Transverse colon (tissue), 4 donors: Measurements from ENCODE around the gene CHKA. TPM values are rescaled to one million over a fixed set of nuclear protein-coding genes. Genes with fewer than 3 reads are reported as not detected.

Experiments used
- DNase-seq: peaks from one replicate; pipeline ENCODE4 v3.0.0-alpha.2; 2019
- H3K27ac ChIP-seq, 4 donors: fragments of 200-600 bp; sonication (generic); 2 replicates each; pipeline ENCODE4 v1.5.1; 2016 to 2018; ENCODE audit warnings: inconsistent platforms in 4 of 4
- H3K27me3 ChIP-seq: fragments of 200-600 bp; sonication (generic); 2 replicates; pipeline ENCODE4 v1.5.1; 2017; ENCODE audit warnings: inconsistent platforms
- H3K36me3 ChIP-seq, 4 donors: fragments of 200-600 bp; sonication (generic); 2 replicates each; pipeline ENCODE4 v1.5.1; 2017 to 2019; ENCODE audit warnings: inconsistent platforms in 4 of 4
- H3K4me1 ChIP-seq, 4 donors: fragments of 200-600 bp; sonication (generic); 2 replicates each; pipeline ENCODE4 v1.5.1; 2017 to 2020; ENCODE audit warnings: inconsistent platforms in 4 of 4
- H3K4me3 ChIP-seq, 4 donors: fragments of 200-600 bp; sonication (generic); 1 replicate in 1 of 4; 2 replicates in 3 of 4; pipeline versions ENCODE4 v1.5.1 to v1.6.1; 2017 to 2019; ENCODE audit warnings: inconsistent platforms in 4 of 4
- H3K9me3 ChIP-seq, 2 donors: fragments of 200-600 bp; sonication (generic); 2 replicates each; pipeline ENCODE4 v1.5.1; 2017 to 2019; ENCODE audit warnings: inconsistent platforms in 2 of 2
- EP300 ChIP-seq: sonication (generic); formaldehyde crosslinking; IDR thresholded peaks from one replicate; pipeline ENCODE4 v1.6.1; 2017; ENCODE audit warnings: antibody characterized with exemption, low read depth
- POLR2A ChIP-seq: fragments of 450-650 bp; IDR thresholded peaks from one replicate; pipeline ENCODE4 v1.6.1; 2016; ENCODE audit warnings: antibody characterized with exemption, mild to moderate bottlenecking, moderate library complexity
- POLR2AphosphoS5 ChIP-seq, 3 donors: sonication (generic); formaldehyde crosslinking; IDR thresholded peaks; one replicate each; pipeline ENCODE4 v1.6.1; 2016; ENCODE audit warnings: antibody characterized with exemption in 3 of 3
- WGBS, 2 donors: methylation state at CpG; one replicate each; pipeline ENCODE4 v1.1.5; 2018; ENCODE audit warnings: low coverage in 1 of 2; 5-methylcytosine and 5-hydroxymethylcytosine counted together
- in situ Hi-C, 4 donors: fragments of 200-750 bp; cut with MboI; loops; one replicate each; pipeline versions ENCODE4 v1.15.0 to v1.15.1; 2017; ENCODE audit warnings: low sequenced_read_pairs in 3 of 4, low pct_ligation_motif_present in 1 of 4, low pct_unique_long_range_greater_than_20kb in 1 of 4
- intact Hi-C: fragments of 100-400 bp; cut with DNase I; formaldehyde crosslinking; loops from one replicate; pipeline ENCODE4 v1.15.1; 2023; ENCODE audit warnings: low total_unique reads
- total RNA-seq, 4 donors: library from RNA; depleted of rRNA; stranded (reverse); fragments of >200 nt; gene quantifications; one replicate each; pipeline ENCODE4 v1.1.0, GENCODE V29; 2016
- TF ChIP-seq, protein P1 (sequence below), 5 experiments: fragments of 200-600 bp in 3 of 5; fragments of 450-650 bp in 2 of 5; sonication (generic) in 3 of 5; IDR thresholded peaks; 1 replicate in 2 of 5; 2 replicates in 3 of 5; pipeline ENCODE4 v1.5.1; 2016 to 2017; ENCODE audit warnings: antibody characterized with exemption in 5 of 5, inconsistent platforms in 3 of 5, mild to moderate bottlenecking in 2 of 5, moderate library complexity in 1 of 5

CHKA gene
- total RNA-seq, 4 donors from 2014 or later: 41.6 to 253 (median 121) TPM

DNA sequence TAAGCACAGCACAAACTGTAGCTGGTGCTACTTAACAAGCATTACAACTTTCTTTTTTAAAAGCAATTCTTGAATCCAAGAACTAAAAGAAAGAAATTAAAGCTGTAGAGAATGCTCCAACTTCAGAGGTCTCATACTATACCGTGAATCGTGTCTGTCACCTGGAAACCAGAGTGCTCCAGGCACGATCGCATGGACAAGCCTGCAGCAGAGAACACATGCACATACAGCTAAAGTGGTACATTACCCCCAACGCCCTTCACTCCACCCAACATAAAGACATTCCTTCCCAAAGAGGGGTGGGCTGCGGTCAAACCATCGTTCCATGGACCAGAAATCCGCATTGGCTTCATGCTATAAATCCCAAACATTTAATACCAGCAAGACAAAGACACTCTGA is 31.5 kb downstream of the CHKA start:
- no peaks in the 10 kb centered on the region for H3K36me3 ChIP-seq
- intact Hi-C loops: no loop called here
- peaks cover 0 to 39% (median 22%) of the 10 kb centered on the region in 4 donors for H3K4me1 ChIP-seq
- 82 to 92% methylated on average over 8 of the region's 8 CpGs for whole genome bisulfite sequencing, 2 donors
- DNase-seq: no peak
- TF ChIP-seq EP300: no peak
- no peak for TF ChIP-seq POLR2AphosphoS5 (IDR thresholded peaks at IDR 0.05)
- TF ChIP-seq, protein P1, sequence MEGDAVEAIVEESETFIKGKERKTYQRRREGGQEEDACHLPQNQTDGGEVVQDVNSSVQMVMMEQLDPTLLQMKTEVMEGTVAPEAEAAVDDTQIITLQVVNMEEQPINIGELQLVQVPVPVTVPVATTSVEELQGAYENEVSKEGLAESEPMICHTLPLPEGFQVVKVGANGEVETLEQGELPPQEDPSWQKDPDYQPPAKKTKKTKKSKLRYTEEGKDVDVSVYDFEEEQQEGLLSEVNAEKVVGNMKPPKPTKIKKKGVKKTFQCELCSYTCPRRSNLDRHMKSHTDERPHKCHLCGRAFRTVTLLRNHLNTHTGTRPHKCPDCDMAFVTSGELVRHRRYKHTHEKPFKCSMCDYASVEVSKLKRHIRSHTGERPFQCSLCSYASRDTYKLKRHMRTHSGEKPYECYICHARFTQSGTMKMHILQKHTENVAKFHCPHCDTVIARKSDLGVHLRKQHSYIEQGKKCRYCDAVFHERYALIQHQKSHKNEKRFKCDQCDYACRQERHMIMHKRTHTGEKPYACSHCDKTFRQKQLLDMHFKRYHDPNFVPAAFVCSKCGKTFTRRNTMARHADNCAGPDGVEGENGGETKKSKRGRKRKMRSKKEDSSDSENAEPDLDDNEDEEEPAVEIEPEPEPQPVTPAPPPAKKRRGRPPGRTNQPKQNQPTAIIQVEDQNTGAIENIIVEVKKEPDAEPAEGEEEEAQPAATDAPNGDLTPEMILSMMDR (IDR thresholded peaks at IDR 0.05): no peak
- TF ChIP-seq POLR2A: no peak
- in situ Hi-C loops: no loop called here
- H3K27ac ChIP-seq: peak overlapping the region in 1 of 4 donors; percentile 41
- H3K4me3 ChIP-seq: no peak overlapping the region
- H3K27me3 ChIP-seq: no peaks in the 10 kb centered on the region
- H3K9me3 ChIP-seq: no peaks in the 10 kb centered on the region

DNA sequence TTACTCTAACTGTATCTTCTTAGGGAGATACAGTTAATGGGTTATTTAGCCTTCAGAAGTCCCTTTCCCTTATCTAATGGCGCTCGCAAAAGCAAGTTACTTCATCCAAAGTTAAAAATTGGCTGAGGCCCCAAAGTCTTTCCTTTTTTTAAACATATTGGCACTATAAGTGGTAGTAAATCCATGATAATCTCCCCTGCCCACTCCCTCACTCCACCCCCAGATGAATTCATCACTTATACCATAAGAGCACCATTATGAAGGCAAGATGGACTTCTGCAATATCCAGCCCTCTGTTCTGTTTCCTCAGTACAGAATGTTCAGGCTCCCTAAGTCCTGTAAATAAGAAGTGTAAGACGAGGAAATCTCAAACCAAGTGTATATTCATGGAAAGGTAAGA is 37.7 kb downstream of the CHKA start:
- Histone ChIP-seq H3K27me3 (no peaks in the 10 kb centered on the region), H3K36me3 (no peaks in the 10 kb centered on the region), H3K27ac (no peak overlapping the region), H3K4me3 (no peak overlapping the region), H3K4me1 (peaks cover 0 to 16% (median 0%) of the 10 kb centered on the region in 4 donors), H3K9me3 (no peaks in the 10 kb centered on the region)
- in situ Hi-C loops (no loop called here), intact Hi-C loops (no loop called here)
- DNase-seq: no peak
- WGBS, 2 donors: 82 to 91% methylated on average over 3 of the region's 3 CpGs
- TF ChIP-seq POLR2AphosphoS5 (IDR thresholded peaks at IDR 0.05) (no peak), POLR2A (no peak), EP300 (no peak)
- TF ChIP-seq, protein P1 (IDR thresholded peaks at IDR 0.05): no peak

DNA sequence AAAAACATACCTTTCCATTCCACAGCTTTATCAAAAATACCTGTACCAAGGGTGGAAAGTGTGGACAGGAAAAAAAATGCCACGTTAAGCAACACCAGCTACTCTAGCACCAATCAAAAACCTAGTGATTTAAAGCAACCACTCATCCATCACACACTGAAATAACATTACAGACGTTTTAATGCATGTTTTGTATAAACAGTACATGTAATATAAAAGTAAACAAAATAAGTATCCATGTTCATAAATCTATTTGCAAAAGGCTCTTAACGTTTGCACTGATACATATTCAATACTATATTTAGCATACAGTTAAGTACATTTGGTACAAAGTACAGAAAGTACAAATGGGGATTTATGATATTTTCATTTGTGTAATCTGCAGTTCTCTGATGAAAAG is 38.7 kb downstream of the CHKA start:
- intact Hi-C loops: no loop called here

DNA sequence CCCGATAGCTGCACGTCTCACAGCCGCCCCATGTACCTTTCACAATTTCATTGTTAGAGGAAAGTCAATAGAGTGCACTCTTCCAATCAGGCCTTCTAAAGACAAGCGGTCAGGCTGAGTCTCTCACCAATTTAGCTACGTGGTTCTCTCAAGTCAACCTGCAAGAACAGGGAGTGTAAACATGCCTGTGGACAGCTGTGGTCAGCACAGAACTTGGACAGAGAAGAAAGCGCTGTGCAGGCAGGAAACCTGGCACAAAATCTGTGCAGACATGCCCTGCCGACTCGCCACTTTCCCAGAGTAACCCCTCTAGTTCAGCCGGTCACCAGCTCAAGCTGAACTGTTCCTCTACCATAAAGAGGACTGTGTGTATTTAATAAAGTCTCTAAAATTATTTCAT is 39.5 kb downstream of the CHKA start:
- no peaks in the 10 kb centered on the region for H3K27me3 ChIP-seq
- no peak for DNase-seq
- WGBS, 2 donors: 74 to 92% methylated on average over 3 to 9 of the region's 9 CpGs
- in situ Hi-C loops: no loop called here
- no peaks in the 10 kb centered on the region for H3K36me3 ChIP-seq
- H3K9me3 ChIP-seq: no peaks in the 10 kb centered on the region
- H3K4me1 ChIP-seq: peaks cover 0 to 18% (median 0%) of the 10 kb centered on the region in 4 donors
- TF ChIP-seq EP300 (no peak), POLR2A (no peak), POLR2AphosphoS5 (IDR thresholded peaks at IDR 0.05) (no peak)
- TF ChIP-seq, protein P1 (IDR thresholded peaks at IDR 0.05): no peak
- intact Hi-C loops: no loop called here
- no peak overlapping the region for H3K27ac ChIP-seq
- no peak overlapping the region for H3K4me3 ChIP-seq

More for the DNA sequence above, 38.7 kb downstream of the CHKA start:
- Histone ChIP-seq H3K36me3 (no peaks in the 10 kb centered on the region), H3K27me3 (no peaks in the 10 kb centered on the region), H3K9me3 (no peaks in the 10 kb centered on the region), H3K27ac (no peak overlapping the region), H3K4me3 (no peak overlapping the region), H3K4me1 (peaks cover 0 to 18% (median 0%) of the 10 kb centered on the region in 4 donors)
- WGBS, 2 donors: 36 to 39% methylated on average over 3 of the region's 3 CpGs
- no peak for DNase-seq
- in situ Hi-C loops: no loop called here
- TF ChIP-seq POLR2A (no peak), POLR2AphosphoS5 (IDR thresholded peaks at IDR 0.05) (no peak), EP300 (no peak)
- TF ChIP-seq, protein P1 (IDR thresholded peaks at IDR 0.05): no peak
